Cardiac septum (tissue), 1 donor: ENCODE measurements around the gene STK35. TPM values are rescaled to one million over a fixed set of nuclear protein-coding genes. Genes with fewer than 3 reads are reported as not detected.

Experiments
- DNase-seq: peaks from one replicate; pipeline ENCODE4 v3.0.0-alpha.2; 2020; ENCODE audit warnings: low spot score
- intact Hi-C: fragments of 100-400 bp; cut with DNase I; formaldehyde crosslinking; loops from one replicate; pipeline ENCODE4 v1.14.0; 2022
- total RNA-seq: library from RNA; stranded (reverse); fragmentation: NEBNext Ultra II Directional; extraction: Animal tissue kit (Norgen Biotek cat#: 25700); gene quantifications from one replicate; pipeline ENCODE4 v1.2.1, GENCODE V29; 2021
- donor health status: DM: no; HTN: no; CAD: no.

STK35 gene
- total RNA-seq, 1 donor from 2014 or later = 18.2 TPM

GRCh38 chr20:2102585-2103460 is 1.2 kb downstream of the STK35 start:
- DNase-seq = peak; percentile 95
- intact Hi-C loops = loop anchor here (5.0 to 10.0 kb wide), 2 partner anchors 44 to 328 kb away; no protein-coding TSS in a partner anchor

GRCh38 chr20:2103461-2104153 is 2.0 kb downstream of the STK35 start:
- no peak for DNase-seq
- intact Hi-C loops = loop anchor here (5.0 to 10.0 kb wide), 2 partner anchors 44 to 329 kb away; no protein-coding TSS in a partner anchor

- intact Hi-C loops = loop anchor here (5.0 to 10.0 kb wide), 2 partner anchors 43 to 329 kb away; no protein-coding TSS in a partner anchor
- DNase-seq = no peak
Measured at GRCh38 chr20:2104236-2104635, 2.6 kb downstream of the STK35 start.

- no peak for DNase-seq
- intact Hi-C loops = loop anchor here (10.0 kb wide), 1 partner anchor 334 kb away; no protein-coding TSS in a partner anchor
Measured at GRCh38 chr20:2108498-2108897, 6.9 kb downstream of the STK35 start.

- intact Hi-C loops = loop anchor here (10.0 kb wide), 1 partner anchor 334 kb away; no protein-coding TSS in a partner anchor
- DNase-seq = no peak
Measured at GRCh38 chr20:2108987-2109386, 7.4 kb downstream of the STK35 start.

- intact Hi-C loops = loop anchor here (10.0 kb wide), 1 partner anchor 335 kb away; no protein-coding TSS in a partner anchor
- no peak for DNase-seq
Measured at GRCh38 chr20:2109425-2110210, 8.0 kb downstream of the STK35 start.

GRCh38 chr20:2112910-2113309 is 11.3 kb downstream of the STK35 start:
- no peak for DNase-seq
- intact Hi-C loops = no loop called here

- intact Hi-C loops = no loop called here
- DNase-seq = no peak
Measured at GRCh38 chr20:2114127-2114959, 12.7 kb downstream of the STK35 start.

GRCh38 chr20:2114990-2115681 is 13.5 kb downstream of the STK35 start:
- no peak for DNase-seq
- intact Hi-C loops = no loop called here

- intact Hi-C loops = no loop called here
- DNase-seq = no peak
Measured at GRCh38 chr20:2116170-2116940, 14.7 kb downstream of the STK35 start.

- intact Hi-C loops = no loop called here
- DNase-seq = no peak
Measured at GRCh38 chr20:2118783-2119182, 17.2 kb downstream of the STK35 start.

GRCh38 chr20:2122936-2123335 is 21.3 kb downstream of the STK35 start:
- intact Hi-C loops = no loop called here
- DNase-seq = no peak

- DNase-seq = no peak
- intact Hi-C loops = no loop called here
Measured at GRCh38 chr20:2123720-2124119, 22.1 kb downstream of the STK35 start.

- intact Hi-C loops = no loop called here
- no peak for DNase-seq
Measured at GRCh38 chr20:2124564-2125213, 23.1 kb downstream of the STK35 start.

GRCh38 chr20:2125474-2126112 is 24.0 kb downstream of the STK35 start:
- intact Hi-C loops = no loop called here
- DNase-seq = no peak

- DNase-seq = no peak
- intact Hi-C loops = no loop called here
Measured at GRCh38 chr20:2127238-2127637, 25.6 kb downstream of the STK35 start.

GRCh38 chr20:2128542-2128941 is 26.9 kb downstream of the STK35 start:
- no peak for DNase-seq
- intact Hi-C loops = no loop called here
